Measurements from ENCODE around the gene TMEM18.
"Not testable (repeated sequence)": the region's sequence is repeated elsewhere in the genome, so short reads cannot be mapped to it uniquely, and the experiment has no call there.

Gene TMEM18

GRCh38 chr2:677056-677958 is at the start of gene TMEM18:
Gene TMEM18, minus strand, starts transcription at chr2:677406. Its CDS starts 61 bp downstream, at chr2:677345.
- peak; percentile 99 for DNase-seq (ENCODE audit: low spot score)

GRCh38 chr2:726169-726568 is 49.0 kb upstream of the TMEM18 start:
- DNase-seq (ENCODE audit: low spot score): no peak

- no peak for DNase-seq (ENCODE audit: low spot score)
These were observed 48.3 kb upstream of the TMEM18 start for GRCh38 chr2:725468-725867.

- DNase-seq (ENCODE audit: low spot score): no peak
These were observed 46.6 kb upstream of the TMEM18 start for GRCh38 chr2:723761-724160.

GRCh38 chr2:720842-721241 is 43.6 kb upstream of the TMEM18 start:
- DNase-seq (ENCODE audit: low spot score): no peak

DNA sequence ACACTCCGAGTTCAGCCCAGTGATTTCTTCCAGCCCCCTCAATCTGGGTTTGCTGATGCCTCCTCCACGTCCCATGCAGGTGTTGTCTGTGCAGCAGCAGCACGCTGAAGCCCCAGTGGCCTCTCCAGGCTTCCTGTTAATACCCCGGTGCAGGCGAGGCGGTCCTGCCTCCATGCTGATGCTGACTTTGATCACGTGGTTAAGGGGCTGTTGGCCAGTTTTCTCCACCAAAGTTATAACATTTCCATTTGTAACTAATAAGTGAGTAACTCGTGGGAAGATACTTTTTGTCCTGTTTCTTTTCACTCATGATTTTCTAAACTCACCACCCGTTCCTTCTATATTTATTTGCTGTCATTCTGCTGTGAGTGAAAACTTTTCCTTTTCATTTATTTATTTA is 42.5 kb upstream of the TMEM18 start:
- DNase-seq (ENCODE audit: low spot score): no peak

DNA sequence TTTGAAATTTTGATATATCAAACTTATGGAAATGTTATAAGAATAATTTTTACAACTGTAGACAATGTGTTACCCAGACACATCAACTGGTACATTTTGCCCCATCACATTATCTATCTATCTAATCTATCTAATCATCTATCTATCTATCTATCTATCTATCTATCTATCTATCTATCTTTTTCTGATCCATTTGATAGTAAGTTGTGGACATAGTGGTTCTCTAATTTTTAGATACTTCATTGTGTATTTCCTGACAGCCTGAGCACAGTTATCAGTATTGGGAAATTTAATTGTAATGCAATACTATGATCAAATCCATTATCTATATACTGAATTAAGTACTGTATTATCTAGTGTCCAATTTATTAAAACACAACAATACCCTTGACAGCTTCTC is 42.0 kb upstream of the TMEM18 start:
- DNase-seq (ENCODE audit: low spot score): no peak

GRCh38 chr2:717661-718060 is 40.5 kb upstream of the TMEM18 start:
- DNase-seq (ENCODE audit: low spot score): no peak

GRCh38 chr2:715854-716560 is 38.8 kb upstream of the TMEM18 start:
- DNase-seq (ENCODE audit: low spot score): no peak

GRCh38 chr2:715038-715437 is 37.8 kb upstream of the TMEM18 start:
- DNase-seq (ENCODE audit: low spot score): no peak

DNA sequence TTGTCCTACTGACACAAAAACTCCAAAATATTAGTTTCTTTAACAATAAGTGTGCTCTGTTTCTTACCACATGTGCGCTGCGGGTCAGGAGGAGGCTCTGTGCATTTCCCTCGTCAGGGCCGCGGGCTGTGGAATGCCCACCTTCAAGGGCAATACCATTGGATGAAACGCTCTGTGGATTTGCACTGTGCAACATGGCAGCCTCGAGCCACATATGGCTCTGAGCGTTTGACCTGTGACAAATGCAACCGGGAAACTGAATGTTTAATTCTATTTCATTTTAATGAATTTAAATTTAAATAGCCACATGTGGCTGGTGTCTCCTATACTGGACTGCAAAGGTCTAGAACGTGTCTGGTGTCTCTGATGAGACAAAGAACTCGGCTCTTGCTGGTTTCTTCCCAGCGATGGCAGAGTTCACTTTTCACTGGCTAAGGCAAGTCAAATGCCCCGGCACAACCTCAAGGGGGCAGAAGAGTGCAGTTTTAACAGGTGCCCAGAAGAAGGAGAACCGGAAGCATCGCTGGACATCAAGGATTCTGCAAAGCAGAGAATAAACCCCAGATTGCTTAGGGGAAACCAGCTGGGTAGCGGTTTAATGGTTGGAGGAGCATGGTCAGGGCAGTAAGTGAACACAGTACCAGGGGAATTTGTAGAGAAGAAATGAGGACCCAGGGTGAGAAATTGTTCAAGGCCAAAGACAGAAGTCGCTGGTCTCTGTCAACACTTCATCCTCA is 37.0 kb upstream of the TMEM18 start:
- peak; percentile 91 for DNase-seq (ENCODE audit: low spot score)

GRCh38 chr2:710867-711665 is 33.9 kb upstream of the TMEM18 start:
- DNase-seq (ENCODE audit: low spot score): no peak

DNA sequence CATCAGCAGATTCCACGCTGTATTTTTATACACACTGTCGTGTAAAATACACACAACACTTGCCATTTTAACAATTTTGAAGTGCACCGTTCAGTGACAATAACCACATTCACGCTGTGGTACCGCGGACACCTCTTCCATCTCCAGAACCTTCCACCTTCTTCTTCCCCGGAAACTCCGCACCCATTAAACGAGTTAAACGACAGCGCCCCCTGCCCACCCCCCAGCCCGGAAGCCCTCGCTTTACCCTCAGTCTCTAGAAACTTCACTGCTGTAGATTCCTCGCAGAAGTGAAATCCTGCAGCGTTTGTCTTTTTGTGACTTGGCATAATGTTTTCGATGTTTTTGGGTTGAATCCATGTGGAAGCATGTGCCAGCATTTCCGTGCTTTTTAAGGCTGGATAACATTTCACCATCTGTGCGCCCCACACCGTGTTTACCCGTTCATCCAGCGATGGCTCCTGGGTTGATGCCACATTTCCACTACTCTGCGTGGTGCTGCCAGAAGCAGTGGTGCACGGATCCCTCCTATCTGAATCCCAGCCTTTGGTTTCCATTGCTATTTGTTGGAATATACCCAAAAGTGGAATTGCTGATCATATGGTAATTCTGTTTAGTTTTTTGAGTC is 32.0 kb upstream of the TMEM18 start:
- no peak for DNase-seq (ENCODE audit: low spot score)

- no peak for DNase-seq (ENCODE audit: low spot score)
These were observed 31.5 kb upstream of the TMEM18 start for GRCh38 chr2:708667-709066.

GRCh38 chr2:705971-706511 is 28.8 kb upstream of the TMEM18 start:
- DNase-seq (ENCODE audit: low spot score): no peak

GRCh38 chr2:702765-703164 is 25.6 kb upstream of the TMEM18 start:
- DNase-seq (ENCODE audit: low spot score): not testable (repeated sequence)

- no peak for DNase-seq (ENCODE audit: low spot score)
These were observed 19.9 kb upstream of the TMEM18 start for GRCh38 chr2:696999-697627.

DNA sequence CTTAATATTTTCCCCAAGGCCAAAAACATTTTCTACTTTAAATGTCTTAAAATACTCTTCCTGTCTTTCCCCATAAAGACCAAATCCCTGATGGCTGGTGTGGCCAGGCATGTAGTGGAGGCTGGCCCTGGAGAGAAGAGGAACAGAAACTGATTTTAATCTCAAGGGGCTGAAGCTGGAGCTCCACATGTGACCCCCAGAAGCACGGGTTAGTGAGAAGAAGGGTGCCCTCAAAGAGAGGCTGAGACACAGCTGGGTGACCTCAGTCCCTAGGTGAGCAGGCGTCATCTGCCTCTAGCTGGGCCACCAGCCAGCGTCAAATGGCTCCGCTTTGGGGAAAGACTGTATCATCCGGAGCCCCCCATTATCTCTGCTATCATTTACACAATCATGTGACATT is 19.3 kb upstream of the TMEM18 start:
- DNase-seq (ENCODE audit: low spot score): peak; percentile 89

DNA sequence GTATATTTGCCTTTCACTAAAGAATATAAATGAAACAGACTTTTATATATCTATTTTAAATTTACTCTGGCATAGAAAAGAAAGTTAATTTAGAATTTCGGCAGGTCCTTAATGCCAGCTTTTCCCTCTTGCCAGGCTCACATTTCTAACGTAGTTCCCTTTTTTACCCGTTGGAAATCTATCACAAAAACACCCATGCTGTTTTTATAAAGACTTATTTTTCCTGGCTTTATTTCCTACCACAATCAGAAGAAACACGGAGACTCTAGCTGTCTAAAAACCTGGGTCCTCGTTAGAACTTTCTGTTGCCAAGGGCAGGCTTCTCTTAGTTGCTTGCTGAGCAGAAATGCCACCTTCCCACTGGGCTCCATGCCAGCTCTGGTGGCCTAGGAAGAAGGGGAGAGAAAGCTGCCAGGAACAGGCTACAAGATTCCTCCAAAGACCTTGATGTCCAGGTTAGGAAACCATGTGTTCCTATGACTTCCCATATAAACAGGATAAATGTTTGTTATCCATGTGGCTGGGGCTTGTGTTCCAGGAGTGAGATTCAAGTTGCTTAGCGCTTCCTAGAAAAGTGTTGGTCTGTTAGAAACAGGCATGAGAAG is 17.8 kb upstream of the TMEM18 start:
- no peak for DNase-seq (ENCODE audit: low spot score)

- no peak for DNase-seq (ENCODE audit: low spot score)
These were observed 17.0 kb upstream of the TMEM18 start for GRCh38 chr2:694174-694573.

All from NAMALWA (cell line).